OCI-LY1 (cell line): ENCODE results near the gene PLEKHM3.

Experiments
- H2AFZ ChIP-seq: fragments of 200-600 bp; sonication (generic), shearing (Covaris generic); 2 replicates; pipeline ENCODE4 v1.6.0; 2014; ENCODE audit warnings: antibody characterized with exemption, mild to moderate bottlenecking, low read length
- H3F3A ChIP-seq: fragments of 200-600 bp; sonication (generic), shearing (Covaris generic); 2 replicates; pipeline ENCODE4 v1.6.0; 2014; ENCODE audit warnings: mild to moderate bottlenecking, antibody characterized with exemption, low read length, moderate library complexity; ENCODE audit not compliant: insufficient read depth
- H3K27ac ChIP-seq: fragments of 200-600 bp; sonication (generic); 2 replicates; pipeline ENCODE4 v1.5.1; 2014; ENCODE audit warnings: low read length, mixed run types, mild to moderate bottlenecking, low read depth; ENCODE audit not compliant: poor library complexity, severe bottlenecking
- H3K27me3 ChIP-seq: fragments of 200-600 bp; sonication (generic); 2 replicates; pipeline ENCODE4 v1.6.0; 2014; ENCODE audit warnings: antibody characterized with exemption, mild to moderate bottlenecking, low read length, moderate library complexity; ENCODE audit not compliant: insufficient read depth
- H3K36me3 ChIP-seq: fragments of 200-600 bp; sonication (generic); 2 replicates; pipeline ENCODE4 v1.6.1; 2014; ENCODE audit warnings: mild to moderate bottlenecking, antibody characterized with exemption, low read length, moderate library complexity, mixed read lengths; ENCODE audit not compliant: insufficient read depth
- H3K4me1 ChIP-seq: fragments of 200-600 bp; sonication (generic); 2 replicates; pipeline ENCODE4 v1.5.1; 2014; ENCODE audit warnings: mild to moderate bottlenecking, low read length, moderate library complexity; ENCODE audit not compliant: insufficient read depth, severe bottlenecking
- H3K4me2 ChIP-seq: fragments of 200-600 bp; sonication (generic), shearing (Covaris generic); 2 replicates; pipeline ENCODE4 v1.6.1; 2014; ENCODE audit warnings: low read length
- H3K4me3 ChIP-seq: fragments of 200-600 bp; sonication (generic); 2 replicates; pipeline ENCODE4 v1.5.1; 2014; ENCODE audit warnings: low read length, low read depth, mild to moderate bottlenecking, mixed read lengths; ENCODE audit not compliant: poor library complexity, severe bottlenecking
- H3K79me2 ChIP-seq: fragments of 200-600 bp; shearing (Covaris generic); 2 replicates; pipeline ENCODE4 v1.6.1; 2016; ENCODE audit warnings: mixed run types, low read length, mixed read lengths; ENCODE audit not compliant: insufficient read depth
- H3K9ac ChIP-seq: fragments of 200-600 bp; sonication (generic), shearing (Covaris generic); 2 replicates; pipeline ENCODE4 v1.6.1; 2014; ENCODE audit warnings: mild to moderate bottlenecking, low read length, mixed read lengths
- H3K9me2 ChIP-seq: fragments of 200-600 bp; sonication (generic), shearing (Covaris generic); 2 replicates; pipeline ENCODE4 v1.6.1; 2014; ENCODE audit warnings: low read depth, mild to moderate bottlenecking, low read length, mixed read lengths
- H3K9me3 ChIP-seq: fragments of 200-600 bp; shearing (Covaris generic); 2 replicates; pipeline ENCODE4 v1.6.1; 2014; ENCODE audit warnings: low read length, mixed read lengths
- H4K20me1 ChIP-seq: fragments of 200-600 bp; sonication (generic), shearing (Covaris generic); 2 replicates; pipeline ENCODE4 v1.6.0; 2016; ENCODE audit warnings: mild to moderate bottlenecking, low read length; ENCODE audit not compliant: insufficient read depth
- CTCF ChIP-seq: fragments of 200-600 bp; sonication (generic), shearing (Covaris generic); IDR thresholded peaks from 2 replicates; pipeline ENCODE4 v1.5.1; 2017; ENCODE audit warnings: mild to moderate bottlenecking, antibody characterized with exemption, low read length, moderate library complexity, mixed read lengths
- EZH2 ChIP-seq: fragments of 200-600 bp; sonication (generic), shearing (Covaris generic); IDR thresholded peaks from 2 replicates; pipeline ENCODE4 v1.8.0; 2017; ENCODE audit warnings: borderline replicate concordance, mixed run types, mild to moderate bottlenecking, antibody characterized with exemption, low read length, moderate library complexity, mixed read lengths

The PLEKHM3 gene

GRCh38 chr2:207849443-207849842, 175.9 kb downstream of the PLEKHM3 start:
- Histone ChIP-seq H3K36me3 (no peaks in the 10 kb centered on the region), H3K27ac (no peak overlapping the region), H3K9ac (no peak overlapping the region), H3K4me1 (no peaks in the 10 kb centered on the region), H3K79me2 (no peaks in the 10 kb centered on the region), H3F3A (no peaks in the 10 kb centered on the region), H4K20me1 (no peaks in the 10 kb centered on the region), H3K27me3 (no peaks in the 10 kb centered on the region), H3K4me2 (no peak overlapping the region), H3K9me3 (no peaks in the 10 kb centered on the region), H2AFZ (no peak overlapping the region), H3K9me2 (no peaks in the 10 kb centered on the region), H3K4me3 (no peak overlapping the region)
- TF ChIP-seq EZH2 (no peak), CTCF (no peak)

GRCh38 chr2:207848545-207848928, 176.8 kb downstream of the PLEKHM3 start:
- no peaks in the 10 kb centered on the region for H3F3A ChIP-seq
- H3K9me3 ChIP-seq, result no peaks in the 10 kb centered on the region
- H3K4me1 ChIP-seq, result no peaks in the 10 kb centered on the region
- no peak for TF ChIP-seq CTCF
- no peak for TF ChIP-seq EZH2
- H3K27me3 ChIP-seq, result no peaks in the 10 kb centered on the region
- no peak overlapping the region for H3K27ac ChIP-seq
- no peaks in the 10 kb centered on the region for H3K79me2 ChIP-seq
- no peak overlapping the region for H2AFZ ChIP-seq
- H3K36me3 ChIP-seq, result no peaks in the 10 kb centered on the region
- no peak overlapping the region for H3K9ac ChIP-seq
- H3K4me3 ChIP-seq, result no peak overlapping the region
- no peaks in the 10 kb centered on the region for H3K9me2 ChIP-seq
- no peak overlapping the region for H3K4me2 ChIP-seq
- H4K20me1 ChIP-seq, result no peaks in the 10 kb centered on the region

- no peak overlapping the region for H3K9ac ChIP-seq
- H4K20me1 ChIP-seq, result no peaks in the 10 kb centered on the region
- no peaks in the 10 kb centered on the region for H3F3A ChIP-seq
- TF ChIP-seq EZH2, result no peak
- no peak for TF ChIP-seq CTCF
- H3K79me2 ChIP-seq, result no peaks in the 10 kb centered on the region
- H3K27ac ChIP-seq, result no peak overlapping the region
- no peak overlapping the region for H3K4me3 ChIP-seq
- H3K9me3 ChIP-seq, result no peaks in the 10 kb centered on the region
- H3K9me2 ChIP-seq, result no peaks in the 10 kb centered on the region
- H3K4me2 ChIP-seq, result no peak overlapping the region
- no peak overlapping the region for H2AFZ ChIP-seq
- H3K4me1 ChIP-seq, result no peaks in the 10 kb centered on the region
- H3K36me3 ChIP-seq, result no peaks in the 10 kb centered on the region
- H3K27me3 ChIP-seq, result no peaks in the 10 kb centered on the region
Observed at GRCh38 chr2:207847807-207848544, 177.4 kb downstream of the PLEKHM3 start.
